PFSK-1 (cell line): ENCODE data around the gene SNX18.

Source experiments
- FOXP2 ChIP-seq: optimal IDR thresholded peaks from 2 replicates; pipeline ENCODE3; 2011; ENCODE audit warnings: borderline replicate concordance, control low read depth, inconsistent platforms; ENCODE audit not compliant: insufficient read depth; ENCODE audit errors: extremely low read length, extremely low read depth
- POLR2AphosphoS5 ChIP-seq: IDR thresholded peaks from 2 replicates; pipeline ENCODE4 v1.6.1; 2012; ENCODE audit warnings: low read depth, mild to moderate bottlenecking, control low read depth, low read length, moderate library complexity
- SIN3A ChIP-seq: IDR thresholded peaks from 2 replicates; pipeline ENCODE4 v1.6.1; 2012; ENCODE audit warnings: mild to moderate bottlenecking, low read length, moderate library complexity, borderline replicate concordance; ENCODE audit not compliant: insufficient read depth
- TAF1 ChIP-seq: IDR thresholded peaks from 2 replicates; pipeline ENCODE4 v1.6.1; 2012; ENCODE audit warnings: low read length, control low read depth, borderline replicate concordance; ENCODE audit not compliant: insufficient read depth
- TF ChIP-seq, protein P1 (sequence below), 2 experiments: IDR thresholded peaks; 2 replicates each; pipeline versions ENCODE4 v1.6.1 to v1.8.0; 2011 to 2012; ENCODE audit warnings: low read depth in 2 of 2, low read length in 2 of 2, control low read depth in 1 of 2, inconsistent platforms in 1 of 2, mild to moderate bottlenecking in 1 of 2, moderate library complexity in 1 of 2; ENCODE audit not compliant: insufficient read depth in 1 of 2

Gene SNX18

GRCh38 chr5:54580997-54581811 is 63.6 kb downstream of the SNX18 start:
- TF ChIP-seq POLR2AphosphoS5 (no peak), TAF1 (no peak), FOXP2 (no peak), SIN3A (no peak)
- TF ChIP-seq, protein P1, sequence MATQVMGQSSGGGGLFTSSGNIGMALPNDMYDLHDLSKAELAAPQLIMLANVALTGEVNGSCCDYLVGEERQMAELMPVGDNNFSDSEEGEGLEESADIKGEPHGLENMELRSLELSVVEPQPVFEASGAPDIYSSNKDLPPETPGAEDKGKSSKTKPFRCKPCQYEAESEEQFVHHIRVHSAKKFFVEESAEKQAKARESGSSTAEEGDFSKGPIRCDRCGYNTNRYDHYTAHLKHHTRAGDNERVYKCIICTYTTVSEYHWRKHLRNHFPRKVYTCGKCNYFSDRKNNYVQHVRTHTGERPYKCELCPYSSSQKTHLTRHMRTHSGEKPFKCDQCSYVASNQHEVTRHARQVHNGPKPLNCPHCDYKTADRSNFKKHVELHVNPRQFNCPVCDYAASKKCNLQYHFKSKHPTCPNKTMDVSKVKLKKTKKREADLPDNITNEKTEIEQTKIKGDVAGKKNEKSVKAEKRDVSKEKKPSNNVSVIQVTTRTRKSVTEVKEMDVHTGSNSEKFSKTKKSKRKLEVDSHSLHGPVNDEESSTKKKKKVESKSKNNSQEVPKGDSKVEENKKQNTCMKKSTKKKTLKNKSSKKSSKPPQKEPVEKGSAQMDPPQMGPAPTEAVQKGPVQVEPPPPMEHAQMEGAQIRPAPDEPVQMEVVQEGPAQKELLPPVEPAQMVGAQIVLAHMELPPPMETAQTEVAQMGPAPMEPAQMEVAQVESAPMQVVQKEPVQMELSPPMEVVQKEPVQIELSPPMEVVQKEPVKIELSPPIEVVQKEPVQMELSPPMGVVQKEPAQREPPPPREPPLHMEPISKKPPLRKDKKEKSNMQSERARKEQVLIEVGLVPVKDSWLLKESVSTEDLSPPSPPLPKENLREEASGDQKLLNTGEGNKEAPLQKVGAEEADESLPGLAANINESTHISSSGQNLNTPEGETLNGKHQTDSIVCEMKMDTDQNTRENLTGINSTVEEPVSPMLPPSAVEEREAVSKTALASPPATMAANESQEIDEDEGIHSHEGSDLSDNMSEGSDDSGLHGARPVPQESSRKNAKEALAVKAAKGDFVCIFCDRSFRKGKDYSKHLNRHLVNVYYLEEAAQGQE (IDR thresholded peaks at IDR 0.05; ENCODE audit: insufficient read depth in 1 of 2, low read depth in 2 of 2, low read length in 2 of 2) = no peak

DNA sequence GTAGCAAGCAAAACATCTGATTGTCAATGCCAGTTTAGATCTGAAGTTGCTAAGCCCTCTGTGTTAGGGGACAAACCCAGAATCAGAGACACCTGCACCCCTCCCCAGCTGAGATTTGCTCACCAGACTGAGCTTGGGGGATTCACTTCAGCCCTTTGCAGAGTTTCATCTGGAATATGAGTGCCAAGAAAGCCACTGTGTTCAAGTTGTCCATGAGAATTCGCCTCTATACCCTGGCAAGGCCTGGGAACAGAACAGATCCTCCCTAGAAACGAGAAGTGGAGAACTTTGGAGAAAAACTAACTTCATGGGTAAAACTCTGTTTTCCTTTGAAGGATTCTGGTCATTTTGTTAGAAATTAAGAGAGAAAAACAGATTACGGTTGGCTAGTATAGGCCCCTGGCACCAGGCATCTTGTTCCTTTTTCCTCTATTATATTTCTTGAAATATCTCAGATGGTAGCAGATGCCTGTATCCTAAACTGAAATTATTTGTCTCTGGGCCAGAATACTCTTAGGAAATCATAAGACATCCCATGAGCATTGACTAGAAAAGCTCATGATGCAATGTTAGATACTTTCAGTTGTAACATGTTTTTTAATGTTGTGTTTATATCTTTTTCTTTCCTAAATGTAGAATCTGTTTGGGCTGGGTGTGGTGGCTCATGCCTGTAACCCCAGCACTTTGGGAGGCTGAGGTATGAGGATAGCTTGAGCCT is 64.4 kb downstream of the SNX18 start:
- no peak for TF ChIP-seq SIN3A
- TF ChIP-seq FOXP2 = no peak

- TF ChIP-seq TAF1 (no peak), FOXP2 (no peak)
Measured at GRCh38 chr5:54586336-54586735, 68.8 kb downstream of the SNX18 start.

DNA sequence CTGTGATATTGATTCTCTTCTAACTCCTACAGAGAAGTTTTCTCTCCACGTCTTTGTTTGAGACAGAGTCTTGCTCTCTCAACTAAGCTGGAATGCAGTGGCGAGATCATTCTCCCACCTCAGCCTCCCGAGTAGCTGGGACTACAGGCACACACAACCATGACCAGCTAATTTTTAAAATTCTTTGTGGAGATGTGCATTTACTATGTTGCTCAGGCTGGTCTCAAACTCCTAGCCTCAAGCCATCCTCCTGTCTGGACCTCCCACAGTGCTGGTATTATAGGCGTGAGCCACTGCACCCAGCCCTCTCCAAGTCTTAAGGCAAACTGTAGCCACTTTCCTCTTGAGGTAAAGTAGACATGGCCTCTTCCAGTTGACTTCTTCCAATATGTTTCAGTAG is 72.2 kb downstream of the SNX18 start:
- TF ChIP-seq, protein P1 (IDR thresholded peaks at IDR 0.05; ENCODE audit: insufficient read depth in 1 of 2, low read depth in 2 of 2, low read length in 2 of 2) = no peak
- TF ChIP-seq SIN3A (no peak), FOXP2 (no peak), TAF1 (no peak), POLR2AphosphoS5 (no peak)

- no peak for TF ChIP-seq FOXP2
- no peak for TF ChIP-seq POLR2AphosphoS5
- no peak for TF ChIP-seq SIN3A
- TF ChIP-seq, protein P1 (IDR thresholded peaks at IDR 0.05; ENCODE audit: insufficient read depth in 1 of 2, low read depth in 2 of 2, low read length in 2 of 2) = no peak
- no peak for TF ChIP-seq TAF1
Measured at GRCh38 chr5:54590824-54591223, 73.3 kb downstream of the SNX18 start.

- TF ChIP-seq SIN3A (no peak), FOXP2 (no peak), POLR2AphosphoS5 (no peak), TAF1 (no peak)
- TF ChIP-seq, protein P1 (IDR thresholded peaks at IDR 0.05; ENCODE audit: insufficient read depth in 1 of 2, low read depth in 2 of 2, low read length in 2 of 2) = no peak
Measured at GRCh38 chr5:54593779-54594178, 76.2 kb downstream of the SNX18 start.
